AG09309 (cell line): ENCODE results near the gene TRABD2A.

Experiments
- DNase-seq: peaks from one replicate; pipeline ENCODE4 v3.0.0-alpha.2; 2010; ENCODE audit warnings: low read depth
- H3K4me3 ChIP-seq: 2 replicates; pipeline ENCODE4 v1.5.1; 2011; ENCODE audit warnings: mild to moderate bottlenecking, low read depth, low read length, moderate library complexity; ENCODE audit not compliant: control insufficient read depth
- CTCF ChIP-seq: IDR thresholded peaks from 2 replicates; pipeline ENCODE4 v1.5.1; 2011; ENCODE audit warnings: mild to moderate bottlenecking, low read depth, low read length, inconsistent platforms; ENCODE audit not compliant: insufficient read depth, control insufficient read depth; ENCODE audit errors: missing control alignments

TRABD2A gene

GRCh38 chr2:84793641-84794040 lies 87.2 kb downstream of the TRABD2A start:
- no peak for TF ChIP-seq CTCF
- DNase-seq = no peak
- H3K4me3 ChIP-seq = no peak overlapping the region

GRCh38 chr2:84792856-84793522 lies 87.9 kb downstream of the TRABD2A start:
- no peak for DNase-seq
- H3K4me3 ChIP-seq = no peak overlapping the region
- TF ChIP-seq CTCF = no peak

DNA sequence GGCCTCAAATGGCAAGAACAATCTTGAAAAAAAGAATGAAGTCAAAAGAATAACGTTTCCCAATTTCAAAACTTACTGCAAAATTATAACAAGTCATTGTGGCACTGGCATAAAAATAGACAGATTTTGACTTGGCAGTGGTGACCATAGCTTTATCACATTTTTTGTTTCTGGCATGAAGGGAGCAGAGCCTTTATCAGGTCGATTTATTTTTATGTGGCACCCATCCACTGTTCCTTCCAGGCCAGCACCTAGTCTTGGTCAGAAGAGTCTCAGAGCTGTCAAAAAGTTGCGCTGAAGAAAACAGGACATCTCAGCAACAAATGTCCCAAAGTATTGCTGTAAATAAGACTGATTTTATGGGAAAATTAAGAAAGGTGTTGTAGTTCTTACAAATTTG lies 92.4 kb downstream of the TRABD2A start:
- no peak for TF ChIP-seq CTCF
- DNase-seq = no peak
- no peak overlapping the region for H3K4me3 ChIP-seq

DNA sequence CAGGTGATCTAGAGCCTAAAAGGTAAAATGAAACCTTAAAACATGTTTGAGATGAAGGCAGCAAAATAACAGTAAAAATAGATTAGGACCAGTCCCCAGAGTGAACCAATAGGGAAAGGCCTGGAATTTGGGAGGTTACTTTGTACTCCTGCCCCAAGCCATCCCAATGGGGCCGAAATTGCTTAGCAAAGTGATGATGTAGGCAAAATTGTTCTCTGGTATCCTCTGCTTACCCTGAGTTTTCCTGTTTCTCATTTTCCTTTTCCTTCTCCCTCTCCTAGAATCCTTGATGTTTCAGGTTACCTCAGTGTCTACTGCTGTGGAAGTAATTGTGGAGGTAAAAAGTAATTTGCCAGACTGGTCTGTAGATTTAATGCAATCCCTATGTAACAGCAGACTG lies 92.9 kb downstream of the TRABD2A start:
- no peak overlapping the region for H3K4me3 ChIP-seq
- DNase-seq = no peak
- no peak for TF ChIP-seq CTCF

- TF ChIP-seq CTCF = no peak
- no peak for DNase-seq
- no peak overlapping the region for H3K4me3 ChIP-seq
These were observed 94.3 kb downstream of the TRABD2A start for GRCh38 chr2:84786601-84787000.

- no peak overlapping the region for H3K4me3 ChIP-seq
- no peak for TF ChIP-seq CTCF
- no peak for DNase-seq
These were observed 94.9 kb downstream of the TRABD2A start for GRCh38 chr2:84785950-84786349.

DNA sequence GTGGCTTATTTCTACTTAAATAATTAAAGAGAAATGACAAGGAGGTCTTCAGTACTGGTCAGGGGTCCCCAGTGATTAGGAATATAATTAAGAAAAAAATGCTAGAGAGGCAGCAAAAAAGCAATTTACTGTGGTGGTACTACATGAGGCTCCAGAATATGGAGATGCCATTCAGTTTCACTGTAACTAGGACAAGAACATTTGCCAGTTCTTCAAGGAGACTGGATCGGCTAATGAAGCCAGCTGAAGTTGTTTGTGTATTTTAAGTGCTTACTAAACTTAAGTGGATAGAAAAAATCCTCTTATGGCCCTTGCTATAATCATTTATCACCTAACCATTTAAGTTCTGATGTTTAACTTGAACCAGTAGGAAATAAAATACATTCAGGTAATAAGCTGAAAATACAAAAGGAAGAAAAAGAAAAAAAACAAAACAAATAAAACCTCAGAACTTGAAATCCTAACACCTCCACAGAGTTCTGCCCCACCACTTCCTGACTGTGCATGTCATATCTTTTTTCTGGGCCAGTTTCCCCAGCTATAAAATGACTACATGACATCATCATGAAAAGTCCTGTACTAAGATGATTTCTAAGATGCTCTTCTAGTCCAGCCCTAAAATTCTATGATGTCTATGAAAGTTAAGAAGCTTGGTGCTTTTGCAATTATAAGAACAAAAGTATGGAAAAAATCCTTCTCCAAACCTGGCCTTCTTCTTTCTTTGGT lies 98.0 kb downstream of the TRABD2A start:
- no peak overlapping the region for H3K4me3 ChIP-seq
- TF ChIP-seq CTCF = no peak
- no peak for DNase-seq
